GM23338 (cell line): ENCODE results near the gene WNK1. TPM values are rescaled to one million over a fixed set of nuclear protein-coding genes. Genes with fewer than 3 reads are reported as not detected.

Experiments used
- ATAC-seq: fragments of 200-7000 bp; cut with Tn5 transposase; 3 replicates; pipeline ENCODE4 v1.9.1; 2020
- DNase-seq: peaks from one replicate; pipeline ENCODE4 v3.0.0-alpha.2; 2015; ENCODE audit warnings: low spot score
- H2AFZ ChIP-seq: fragments of 200-600 bp; sonication (generic); 2 replicates; pipeline ENCODE4 v1.8.0; 2016; ENCODE audit warnings: antibody characterized with exemption, mild to moderate bottlenecking, moderate library complexity
- H3F3A ChIP-seq: fragments of 200-600 bp; sonication (generic); replicated peaks from 2 replicates; pipeline ENCODE4 v1.8.0; 2017; ENCODE audit warnings: antibody characterized with exemption, mixed run types, low read depth
- H3K27ac ChIP-seq: fragments of 200-600 bp; sonication (generic); 2 replicates; pipeline ENCODE4 v1.6.1; 2016; ENCODE audit warnings: low read depth
- H3K27me3 ChIP-seq: fragments of 200-600 bp; sonication (generic); 2 replicates; pipeline ENCODE4 v1.8.0; 2016; ENCODE audit warnings: mild to moderate bottlenecking, mixed run types, moderate library complexity; ENCODE audit not compliant: insufficient read depth
- H3K36me3 ChIP-seq: fragments of 200-600 bp; sonication (generic); 2 replicates; pipeline ENCODE4 v1.8.0; 2016; ENCODE audit warnings: mild to moderate bottlenecking; ENCODE audit not compliant: insufficient read depth
- H3K4me1 ChIP-seq: fragments of 200-600 bp; sonication (generic); 2 replicates; pipeline ENCODE4 v1.8.0; 2016; ENCODE audit warnings: mild to moderate bottlenecking, moderate library complexity; ENCODE audit not compliant: insufficient read depth
- H3K4me2 ChIP-seq: fragments of 200-600 bp; sonication (generic); 2 replicates; pipeline ENCODE4 v1.7.1; 2017; ENCODE audit warnings: mixed run types
- H3K4me3 ChIP-seq: fragments of 200-600 bp; sonication (generic); 2 replicates; pipeline ENCODE4 v1.6.1; 2016; ENCODE audit warnings: mixed run types
- H3K79me2 ChIP-seq: fragments of 200-600 bp; sonication (generic); replicated peaks from 2 replicates; pipeline ENCODE4 v1.8.0; 2017; ENCODE audit warnings: mild to moderate bottlenecking; ENCODE audit not compliant: insufficient read depth
- H3K9me2 ChIP-seq: fragments of 200-600 bp; sonication (generic); 2 replicates; pipeline ENCODE4 v1.8.0; 2017; ENCODE audit not compliant: insufficient read depth
- H4K20me1 ChIP-seq: fragments of 200-600 bp; sonication (generic); replicated peaks from 2 replicates; pipeline ENCODE4 v1.8.0; 2017; ENCODE audit warnings: mild to moderate bottlenecking; ENCODE audit not compliant: insufficient read depth
- H3K27ac Mint-ChIP-seq: 2 replicates; pipeline ENCODE4 v1.8.0; 2020; ENCODE audit warnings: inconsistent platforms, mild to moderate bottlenecking, moderate library complexity, mixed read lengths
- H3K27me3 Mint-ChIP-seq: 3 replicates; pipeline ENCODE4 v1.8.0; 2022; ENCODE audit warnings: low read depth, mild to moderate bottlenecking, moderate library complexity, mixed read lengths, inconsistent platforms; ENCODE audit not compliant: insufficient read depth, poor library complexity
- H3K36me3 Mint-ChIP-seq: 3 replicates; pipeline ENCODE4 v1.8.0; 2021; ENCODE audit warnings: low read depth, mild to moderate bottlenecking, inconsistent platforms, moderate library complexity, mixed read lengths
- H3K4me1 Mint-ChIP-seq: 3 replicates; pipeline ENCODE4 v1.8.0; 2020; ENCODE audit warnings: mild to moderate bottlenecking, inconsistent platforms, mixed read lengths
- H3K4me3 Mint-ChIP-seq: 3 replicates; pipeline ENCODE4 v1.8.0; 2021; ENCODE audit warnings: moderate library complexity, mild to moderate bottlenecking, inconsistent platforms, mixed read lengths
- H3K9me3 Mint-ChIP-seq: 3 replicates; pipeline ENCODE4 v1.8.0; 2020; ENCODE audit warnings: moderate library complexity, mild to moderate bottlenecking, inconsistent platforms, mixed read lengths
- CREB1 ChIP-seq: fragments of 250-450 bp; sonication (Bioruptor Pico); IDR thresholded peaks from 2 replicates; pipeline ENCODE4 v1.5.0; 2020; ENCODE audit warnings: low read depth, mild to moderate bottlenecking, moderate library complexity
- CTCF ChIP-seq, 2 experiments: fragments of 200-600 bp in 1 of 2; sonication (generic) in 1 of 2; conservative IDR thresholded peaks; 2 replicates each; pipeline versions ENCODE4 v1.5.1 to v1.6.1; 2016 to 2017; ENCODE audit warnings: antibody characterized with exemption in 2 of 2, low read depth in 2 of 2, mild to moderate bottlenecking in 2 of 2, moderate library complexity in 1 of 2
- EZH2 ChIP-seq: fragments of 200-600 bp; sonication (generic); IDR thresholded peaks from one replicate; pipeline ENCODE4 v1.8.0; 2017; ENCODE audit warnings: antibody characterized with exemption, mild to moderate bottlenecking, low read depth; ENCODE audit not compliant: unreplicated experiment
- EZH2phosphoT487 ChIP-seq: fragments of 200-600 bp; sonication (generic); IDR thresholded peaks from one replicate; pipeline ENCODE4 v1.8.1; 2018; ENCODE audit warnings: antibody characterized with exemption; ENCODE audit not compliant: unreplicated experiment
- JUNB ChIP-seq: IDR thresholded peaks from one replicate; pipeline ENCODE4 v1.6.1; 2016; ENCODE audit warnings: antibody characterized with exemption; ENCODE audit not compliant: unreplicated experiment
- NANOG ChIP-seq: IDR thresholded peaks from 2 replicates; pipeline ENCODE4 v1.6.1; 2016; ENCODE audit warnings: antibody characterized with exemption, borderline replicate concordance
- POLR2AphosphoS5 ChIP-seq: IDR thresholded peaks from 2 replicates; pipeline ENCODE4 v1.6.1; 2016; ENCODE audit warnings: antibody characterized with exemption, low read depth
- REST ChIP-seq: IDR thresholded peaks from one replicate; pipeline ENCODE4 v1.6.1; 2018; ENCODE audit warnings: antibody characterized with exemption; ENCODE audit not compliant: unreplicated experiment
- STAT1 ChIP-seq: IDR thresholded peaks from one replicate; pipeline ENCODE4 v1.6.1; 2016; ENCODE audit warnings: antibody characterized with exemption; ENCODE audit not compliant: unreplicated experiment
- ZNF331 ChIP-seq: fragments of 250-450 bp; sonication (Bioruptor Pico); IDR thresholded peaks from 2 replicates; pipeline ENCODE4 v1.5.0; 2020; ENCODE audit warnings: low read depth, mild to moderate bottlenecking, moderate library complexity
- ZNF462 ChIP-seq: fragments of 250-450 bp; sonication (Bioruptor Pico); IDR thresholded peaks from 2 replicates; pipeline ENCODE4 v1.5.0; 2020; ENCODE audit warnings: mild to moderate bottlenecking, moderate library complexity
- polyA plus RNA-seq: library from polyadenylated mRNA; unstranded; fragments of >200 nt; fragmentation: Nextera tagmentation; extraction: Ambion mirVana; gene quantifications from 2 replicates; pipeline ENCODE4 v1.2.1, GENCODE V29; 2016
- total RNA-seq: library from RNA; depleted of rRNA; stranded (reverse); fragments of >200 nt; shearing (Covaris generic); gene quantifications from 2 replicates; pipeline ENCODE4 v1.2.3, GENCODE V29; 2014

Gene WNK1
- total and polyA plus RNA-seq, 2 experiments from 2014 or later = 86.8 to 114 TPM

GRCh38 chr12:943051-943450 lies 190.7 kb downstream of the WNK1 start:
- H3K79me2 ChIP-seq = peaks cover 91% of the 10 kb centered on the region
- H4K20me1 ChIP-seq = peaks cover 12% of the 10 kb centered on the region
- no peak overlapping the region for H3K4me3 ChIP-seq
- TF ChIP-seq REST (no peak), EZH2phosphoT487 (no peak), POLR2AphosphoS5 (no peak), STAT1 (no peak), ZNF462 (CRISPR knock-in tag) (no peak), JUNB (no peak), NANOG (no peak), EZH2 (no peak), CTCF (conservative IDR thresholded peaks at IDR 0.05; ENCODE audit: low read depth in 2 of 2) (no peak), ZNF331 (CRISPR knock-in tag) (no peak), CREB1 (no peak)
- H3K9me2 ChIP-seq = no peaks in the 10 kb centered on the region
- no peaks in the 10 kb centered on the region for H3K4me1 ChIP-seq
- H3K27me3 Mint-ChIP-seq = no peaks in the 10 kb centered on the region
- ATAC-seq = no peak
- H3F3A ChIP-seq = no peaks in the 10 kb centered on the region
- H3K36me3 ChIP-seq = no peaks in the 10 kb centered on the region; the same call in 1 of the 2 replicates
- no peak for DNase-seq
- no peak overlapping the region for H3K4me3 Mint-ChIP-seq
- no peak overlapping the region for H3K4me2 ChIP-seq
- no peaks in the 10 kb centered on the region for H3K27me3 ChIP-seq
- peaks cover 49% of the 10 kb centered on the region for H3K36me3 Mint-ChIP-seq
- peaks cover 2% of the 10 kb centered on the region; the same call in 1 of the 3 replicates for H3K9me3 Mint-ChIP-seq
- H3K27ac ChIP-seq = no peak overlapping the region
- H2AFZ ChIP-seq = no peak overlapping the region
- peak overlapping the region; percentile 6; the same call in 1 of the 2 replicates for H3K27ac Mint-ChIP-seq
- peaks cover 1% of the 10 kb centered on the region for H3K4me1 Mint-ChIP-seq
